Neural cell (in vitro differentiated cells): ENCODE measurements around the gene ZPLD1. TPM values are rescaled to one million over a fixed set of nuclear protein-coding genes. Genes with fewer than 3 reads are reported as not detected.

Experiments
- H2AFZ ChIP-seq: fragments of 200-600, 300-800 bp; sonication (generic), shearing (Covaris generic); 2 replicates; pipeline ENCODE4 v1.6.0; 2014; ENCODE audit warnings: low read depth, mild to moderate bottlenecking, antibody characterized with exemption, low read length, moderate library complexity
- H3F3A ChIP-seq: fragments of 200-600 bp; shearing (Covaris generic); 2 replicates; pipeline ENCODE4 v1.6.1; 2016; ENCODE audit warnings: mild to moderate bottlenecking, moderate library complexity, mixed read lengths, antibody characterized with exemption, low read length; ENCODE audit not compliant: insufficient read depth, poor library complexity, severe bottlenecking
- H3K27ac ChIP-seq: fragments of 200-600, 300-800 bp; sonication (generic), shearing (Covaris generic); 2 replicates; pipeline ENCODE4 v1.5.1; 2014; ENCODE audit warnings: mild to moderate bottlenecking, low read length, moderate library complexity
- H3K27me3 ChIP-seq: fragments of 300-800, 200-600 bp; sonication (generic), shearing (Covaris generic); 2 replicates; pipeline ENCODE4 v1.6.0; 2014; ENCODE audit warnings: mild to moderate bottlenecking, low read depth, low read length, moderate library complexity; ENCODE audit not compliant: insufficient read depth
- H3K36me3 ChIP-seq: fragments of 300-800, 200-600 bp; sonication (generic), shearing (Covaris generic); 2 replicates; pipeline ENCODE4 v1.5.1; 2014; ENCODE audit warnings: mild to moderate bottlenecking, antibody characterized with exemption, low read length, moderate library complexity; ENCODE audit not compliant: insufficient read depth
- H3K4me2 ChIP-seq: fragments of 300-800, 200-600 bp; sonication (generic), shearing (Covaris generic); 2 replicates; pipeline ENCODE4 v1.6.0; 2014; ENCODE audit warnings: mild to moderate bottlenecking, low read length
- H3K4me3 ChIP-seq: fragments of 300-800, 200-600 bp; sonication (generic), shearing (Covaris generic); 2 replicates; pipeline ENCODE4 v1.5.1; 2014; ENCODE audit warnings: mild to moderate bottlenecking, low read length, moderate library complexity
- H3K79me2 ChIP-seq: fragments of 200-600 bp; shearing (Covaris generic); replicated peaks from 2 replicates; pipeline ENCODE4 v1.6.0; 2014; ENCODE audit warnings: mild to moderate bottlenecking, low read length, moderate library complexity; ENCODE audit not compliant: insufficient read depth
- H3K9ac ChIP-seq: fragments of 300-800, 200-600 bp; sonication (generic), shearing (Covaris generic); 2 replicates; pipeline ENCODE4 v1.6.1; 2016; ENCODE audit warnings: mild to moderate bottlenecking, low read length, mixed read lengths
- H3K9me2 ChIP-seq: fragments of 200-600 bp; shearing (Covaris generic); 2 replicates; pipeline ENCODE4 v1.6.1; 2016; ENCODE audit warnings: mild to moderate bottlenecking, low read length, mixed read lengths; ENCODE audit not compliant: insufficient read depth
- H3K9me3 ChIP-seq: fragments of 200-600, 300-800 bp; sonication (generic), shearing (Covaris generic); 2 replicates; pipeline ENCODE4 v1.6.1; 2016; ENCODE audit warnings: mild to moderate bottlenecking, mixed run types, low read length, moderate library complexity, mixed read lengths
- H4K20me1 ChIP-seq: fragments of 200-600 bp; shearing (Covaris generic); 2 replicates; pipeline ENCODE4 v1.6.1; 2016; ENCODE audit warnings: mild to moderate bottlenecking, mixed run types; ENCODE audit not compliant: insufficient read depth
- CTCF ChIP-seq: fragments of 450-650 bp; IDR thresholded peaks from 2 replicates; pipeline ENCODE4 v1.5.1; 2014; ENCODE audit warnings: antibody characterized with exemption, mild to moderate bottlenecking, moderate library complexity; ENCODE audit not compliant: poor library complexity, severe bottlenecking
- EP300 ChIP-seq: fragments of 450-650 bp; conservative IDR thresholded peaks from 2 replicates; pipeline ENCODE4 v1.6.1; 2014; ENCODE audit warnings: antibody characterized with exemption, mild to moderate bottlenecking, moderate library complexity; ENCODE audit not compliant: poor library complexity, severe bottlenecking
- EZH2 ChIP-seq: fragments of 200-600, 300-800 bp; shearing (Covaris generic), sonication (generic); IDR thresholded peaks from 2 replicates; pipeline ENCODE4 v1.6.1; 2014; ENCODE audit warnings: antibody characterized with exemption, low read length, borderline replicate concordance, mild to moderate bottlenecking; ENCODE audit not compliant: insufficient read depth, poor library complexity, severe bottlenecking
- MXI1 ChIP-seq: fragments of 450-650 bp; conservative IDR thresholded peaks from 2 replicates; pipeline ENCODE4 v1.6.1; 2014; ENCODE audit warnings: antibody characterized with exemption, mild to moderate bottlenecking; ENCODE audit not compliant: poor library complexity, severe bottlenecking
- POLR2AphosphoS5 ChIP-seq: IDR thresholded peaks from 2 replicates; pipeline ENCODE4 v1.6.1; 2012
- RAD21 ChIP-seq: fragments of 450-650 bp; conservative IDR thresholded peaks from 2 replicates; pipeline ENCODE4 v1.6.1; 2014; ENCODE audit warnings: antibody characterized with exemption, mild to moderate bottlenecking, moderate library complexity
- REST ChIP-seq: IDR thresholded peaks from 2 replicates; pipeline ENCODE4 v1.6.1; 2012; ENCODE audit warnings: borderline replicate concordance
- SMC3 ChIP-seq: fragments of 450-650 bp; conservative IDR thresholded peaks from 2 replicates; pipeline ENCODE4 v1.6.1; 2014; ENCODE audit warnings: antibody characterized with exemption, mild to moderate bottlenecking, moderate library complexity; ENCODE audit not compliant: poor library complexity
- TAF1 ChIP-seq: IDR thresholded peaks from 2 replicates; pipeline ENCODE4 v1.6.1; 2012; ENCODE audit warnings: low read depth
- polyA plus RNA-seq: library from polyadenylated mRNA; depleted of rRNA; stranded (reverse); fragments of >200 nt; gene quantifications from 2 replicates; pipeline ENCODE4 v1.2.3, GENCODE V29; 2014

The ZPLD1 gene
- polyA plus RNA-seq, 1 donor from 2014 or later: not detected

DNA sequence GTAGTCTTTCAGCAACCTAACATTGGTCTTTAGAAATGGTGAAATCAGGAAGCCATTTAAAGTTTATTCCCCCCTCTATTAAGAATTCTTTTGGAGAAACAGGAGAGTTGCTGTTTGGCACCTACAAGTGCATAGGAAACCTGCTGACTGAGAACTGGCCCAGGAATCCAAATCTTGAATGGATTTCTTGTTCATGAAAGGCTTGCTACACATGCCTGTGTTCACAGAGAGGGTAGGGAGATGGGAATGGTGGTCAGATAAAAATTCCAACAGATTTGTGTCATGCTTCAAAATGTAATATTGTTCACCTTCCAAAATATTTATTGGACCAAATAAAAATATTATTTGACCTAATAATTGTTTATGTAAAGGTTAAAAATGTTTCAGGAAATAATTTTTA lies 24.2 kb upstream of the ZPLD1 start:
- no peaks in the 10 kb centered on the region for H3K36me3 ChIP-seq
- H3K4me2 ChIP-seq: no peak overlapping the region
- H3K27me3 ChIP-seq: no peaks in the 10 kb centered on the region
- no peak overlapping the region for H3K4me3 ChIP-seq
- no peak overlapping the region for H2AFZ ChIP-seq
- no peaks in the 10 kb centered on the region for H3K9me3 ChIP-seq
- no peaks in the 10 kb centered on the region for H4K20me1 ChIP-seq
- no peaks in the 10 kb centered on the region for H3K9me2 ChIP-seq
- H3K9ac ChIP-seq: no peak overlapping the region
- no peak overlapping the region for H3K27ac ChIP-seq
- H3K79me2 ChIP-seq: no peaks in the 10 kb centered on the region
- no peaks in the 10 kb centered on the region for H3F3A ChIP-seq
- TF ChIP-seq EZH2: no peak
- no peak for TF ChIP-seq POLR2AphosphoS5
- no peak for TF ChIP-seq SMC3
- no peak for TF ChIP-seq TAF1
- TF ChIP-seq EP300: no peak
- TF ChIP-seq MXI1: no peak
- TF ChIP-seq RAD21: no peak
- no peak for TF ChIP-seq REST
- no peak for TF ChIP-seq CTCF

DNA sequence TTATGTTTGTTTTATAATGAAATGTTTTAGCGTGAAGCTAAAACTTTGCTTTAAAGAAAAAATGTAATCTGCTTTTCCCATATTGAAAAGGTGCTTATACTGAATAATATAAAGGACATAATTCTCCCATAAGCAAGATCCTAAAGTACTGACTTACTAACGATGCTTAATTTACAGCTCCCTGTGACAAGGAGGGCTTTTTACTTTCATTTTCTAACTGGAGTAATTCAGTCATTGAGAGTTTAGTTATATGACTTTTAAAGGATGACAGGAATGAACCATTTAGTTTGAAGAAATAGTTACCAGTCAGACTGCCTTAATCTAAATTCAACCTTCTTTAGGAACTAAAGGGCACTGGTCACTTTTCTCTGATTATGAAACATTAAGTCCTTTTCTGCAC lies 19.3 kb upstream of the ZPLD1 start:
- no peak overlapping the region for H3K27ac ChIP-seq
- no peak overlapping the region for H3K4me2 ChIP-seq
- H3K36me3 ChIP-seq: no peaks in the 10 kb centered on the region
- no peak overlapping the region for H3K9ac ChIP-seq
- no peaks in the 10 kb centered on the region for H3K79me2 ChIP-seq
- no peak overlapping the region for H3K4me3 ChIP-seq
- no peaks in the 10 kb centered on the region for H3K9me2 ChIP-seq
- no peaks in the 10 kb centered on the region for H3K9me3 ChIP-seq
- no peaks in the 10 kb centered on the region for H3F3A ChIP-seq
- TF ChIP-seq POLR2AphosphoS5 (no peak), SMC3 (no peak), EP300 (no peak), CTCF (no peak), RAD21 (no peak), REST (no peak), TAF1 (no peak), EZH2 (no peak), MXI1 (no peak)
- no peaks in the 10 kb centered on the region for H3K27me3 ChIP-seq
- no peak overlapping the region for H2AFZ ChIP-seq
- H4K20me1 ChIP-seq: no peaks in the 10 kb centered on the region
